ENCODE results near the gene EHD4. TPM values are rescaled to one million over a fixed set of nuclear protein-coding genes. Genes with fewer than 3 reads are reported as not detected.

The EHD4 gene
- total and polyA plus RNA-seq, 9 donors: 8.8 to 23.3 (median 13.7) TPM

- intact Hi-C loops (cut with DNase I): no loop called here
These were observed 39.0 kb downstream of the EHD4 start for GRCh38 chr15:41933326-41933725.

DNA sequence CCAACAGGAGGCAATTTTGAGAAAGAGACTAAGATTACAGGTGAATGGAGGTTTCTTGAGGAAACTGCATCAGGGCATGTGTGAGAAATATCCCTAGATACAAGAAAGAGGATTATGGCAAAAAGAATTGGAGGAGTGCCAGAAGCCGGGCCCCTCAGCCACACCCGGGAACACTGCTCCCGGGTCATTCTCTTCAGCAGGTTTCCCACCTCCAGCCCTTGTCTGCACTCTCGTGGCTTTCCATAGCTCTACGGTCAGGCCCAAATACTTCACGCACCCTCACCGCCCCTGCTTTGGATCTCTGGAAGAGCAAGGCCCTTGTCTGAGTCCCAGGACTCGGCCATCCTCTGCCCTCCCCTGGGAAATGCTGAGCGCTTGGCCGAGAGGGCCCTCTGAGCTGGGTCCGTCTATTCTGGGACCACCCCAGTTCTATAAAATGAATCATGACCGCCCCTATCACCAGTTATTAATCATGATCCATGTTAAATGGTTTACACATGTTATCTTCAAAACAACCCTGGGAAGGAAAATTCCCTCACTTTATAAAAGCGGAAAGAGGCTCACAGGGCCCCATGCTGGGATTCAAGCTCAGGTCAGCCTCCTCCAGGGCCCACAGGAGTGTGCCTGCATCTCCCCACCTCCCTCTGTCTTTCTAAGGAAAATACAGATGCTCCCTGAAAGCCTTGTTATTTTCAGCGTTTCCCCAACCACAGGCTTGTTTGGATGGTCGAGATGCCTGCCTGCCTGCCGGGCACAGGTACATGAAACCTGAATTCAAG is 39.7 kb downstream of the EHD4 start:
- TF ChIP-seq, protein P1, sequence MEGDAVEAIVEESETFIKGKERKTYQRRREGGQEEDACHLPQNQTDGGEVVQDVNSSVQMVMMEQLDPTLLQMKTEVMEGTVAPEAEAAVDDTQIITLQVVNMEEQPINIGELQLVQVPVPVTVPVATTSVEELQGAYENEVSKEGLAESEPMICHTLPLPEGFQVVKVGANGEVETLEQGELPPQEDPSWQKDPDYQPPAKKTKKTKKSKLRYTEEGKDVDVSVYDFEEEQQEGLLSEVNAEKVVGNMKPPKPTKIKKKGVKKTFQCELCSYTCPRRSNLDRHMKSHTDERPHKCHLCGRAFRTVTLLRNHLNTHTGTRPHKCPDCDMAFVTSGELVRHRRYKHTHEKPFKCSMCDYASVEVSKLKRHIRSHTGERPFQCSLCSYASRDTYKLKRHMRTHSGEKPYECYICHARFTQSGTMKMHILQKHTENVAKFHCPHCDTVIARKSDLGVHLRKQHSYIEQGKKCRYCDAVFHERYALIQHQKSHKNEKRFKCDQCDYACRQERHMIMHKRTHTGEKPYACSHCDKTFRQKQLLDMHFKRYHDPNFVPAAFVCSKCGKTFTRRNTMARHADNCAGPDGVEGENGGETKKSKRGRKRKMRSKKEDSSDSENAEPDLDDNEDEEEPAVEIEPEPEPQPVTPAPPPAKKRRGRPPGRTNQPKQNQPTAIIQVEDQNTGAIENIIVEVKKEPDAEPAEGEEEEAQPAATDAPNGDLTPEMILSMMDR (IDR thresholded peaks at IDR 0.05): no peak
- TF ChIP-seq POLR2A (IDR thresholded peaks at IDR 0.05) (no peak), EP300 (IDR thresholded peaks at IDR 0.05) (no peak)
- 67 to 78% (median 77%) methylated on average over 16 of the region's 16 CpGs for WGBS, 3 donors
- intact Hi-C loops (cut with DNase I): no loop called here

More at GRCh38 chr15:41933326-41933725, 39.0 kb downstream of the EHD4 start:
- no peaks in the 10 kb centered on the region for H3K36me3 ChIP-seq
- no peak for DNase-seq
- no peaks in the 10 kb centered on the region for H3K27me3 ChIP-seq
- H3K9me3 ChIP-seq: no peaks in the 10 kb centered on the region
- 87 to 90% (median 89%) methylated on average over 7 of the region's 7 CpGs for WGBS, 3 donors
- H3K4me3 ChIP-seq: no peak overlapping the region
- no peak overlapping the region for H3K27ac ChIP-seq
- H3K4me1 ChIP-seq (ENCODE audit: insufficient read depth): peaks cover 4% of the 10 kb centered on the region
- TF ChIP-seq POLR2A (IDR thresholded peaks at IDR 0.05) (no peak), EP300 (IDR thresholded peaks at IDR 0.05) (no peak)
- TF ChIP-seq, protein P1 (IDR thresholded peaks at IDR 0.05): no peak

GRCh38 chr15:41932101-41932500 is 40.3 kb downstream of the EHD4 start:
- no peaks in the 10 kb centered on the region for H3K27me3 ChIP-seq
- peak in 1 of 5 donors; percentile 8 for DNase-seq
- peaks cover 4% of the 10 kb centered on the region for H3K4me1 ChIP-seq (ENCODE audit: insufficient read depth)
- H3K27ac ChIP-seq: no peak overlapping the region
- intact Hi-C loops (cut with DNase I): no loop called here
- TF ChIP-seq, protein P1 (IDR thresholded peaks at IDR 0.05): no peak
- TF ChIP-seq EP300 (IDR thresholded peaks at IDR 0.05): no peak
- no peak for TF ChIP-seq POLR2A (IDR thresholded peaks at IDR 0.05)
- H3K4me3 ChIP-seq: no peak overlapping the region
- H3K36me3 ChIP-seq: no peaks in the 10 kb centered on the region
- no peaks in the 10 kb centered on the region for H3K9me3 ChIP-seq
- 89 to 97% (median 96%) methylated on average over 9 of the region's 9 CpGs for WGBS, 3 donors

More for the DNA sequence above, 39.7 kb downstream of the EHD4 start:
- no peak overlapping the region for H3K27ac ChIP-seq
- H3K9me3 ChIP-seq: no peaks in the 10 kb centered on the region
- peak in 1 of 5 donors; percentile 13 for DNase-seq
- H3K36me3 ChIP-seq: no peaks in the 10 kb centered on the region
- no peak overlapping the region for H3K4me3 ChIP-seq
- H3K4me1 ChIP-seq (ENCODE audit: insufficient read depth): peaks cover 4% of the 10 kb centered on the region
- no peaks in the 10 kb centered on the region for H3K27me3 ChIP-seq

DNA sequence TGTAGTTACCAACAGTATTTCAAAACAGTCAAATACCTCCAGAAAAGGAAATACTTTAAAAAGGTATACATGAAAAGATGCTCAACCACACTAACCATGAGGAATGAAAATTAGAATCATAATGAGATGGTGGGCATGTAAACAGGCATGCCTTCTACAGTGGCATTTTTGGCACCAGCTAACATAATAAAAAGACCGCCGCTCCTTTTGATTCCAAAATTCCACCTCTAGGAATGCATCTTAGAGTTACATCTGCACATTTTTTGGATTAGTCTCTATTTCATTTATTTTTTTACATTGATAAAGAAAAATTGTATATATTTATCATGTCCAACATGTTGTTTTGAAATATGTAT is 41.5 kb downstream of the EHD4 start:
- DNase-seq: no peak
- 68 to 75% (median 73%) methylated on average over 2 of the region's 2 CpGs for WGBS, 3 donors
- H3K9me3 ChIP-seq: no peaks in the 10 kb centered on the region
- H3K36me3 ChIP-seq: no peaks in the 10 kb centered on the region
- no peak for TF ChIP-seq EP300 (IDR thresholded peaks at IDR 0.05)
- TF ChIP-seq, protein P1 (IDR thresholded peaks at IDR 0.05): no peak
- TF ChIP-seq POLR2A (IDR thresholded peaks at IDR 0.05): no peak
- no peak overlapping the region for H3K4me3 ChIP-seq
- intact Hi-C loops (cut with DNase I): no loop called here
- H3K27ac ChIP-seq: no peak overlapping the region
- no peaks in the 10 kb centered on the region for H3K27me3 ChIP-seq
- peaks cover 4% of the 10 kb centered on the region for H3K4me1 ChIP-seq (ENCODE audit: insufficient read depth)

All from ovary (tissue), 9 donors.